H1 (cell line): ENCODE data around the gene HBM. TPM values are rescaled to one million over a fixed set of nuclear protein-coding genes. Genes with fewer than 3 reads are reported as not detected.

ENCODE experiments used
- CTCF ChIA-PET: fragments of 300-600 bp; sonication (Branson Sonifier 250); formaldehyde crosslinking; loops from one replicate; lab custom pipeline; 2021; ENCODE audit not compliant: partially characterized antibody; lab: Charles Lee
- POLR2A ChIA-PET: fragments of 300-600 bp; sonication (Branson Sonifier 250); formaldehyde crosslinking; loops from one replicate; lab custom pipeline; 2021; ENCODE audit warnings: inconsistent platforms; ENCODE audit not compliant: partially characterized antibody; lab: Charles Lee
- DNase-seq, 2 experiments: peaks; one replicate each; pipeline versions ENCODE4 v3.0.0 to v3.0.0-alpha.2; 2010 to 2022; ENCODE audit warnings: low spot score in 2 of 2, low read depth in 1 of 2, mixed read lengths in 1 of 2
- FAIRE-seq: peaks from 2 replicates; lab custom pipeline; 2011; peaks lifted over from hg19 to GRCh38; lab: Jason Lieb, UNC
- H2AFZ ChIP-seq: 2 replicates; pipeline ENCODE4 v1.8.1; 2012; ENCODE audit warnings: low read length, inconsistent platforms
- H2AK5ac ChIP-seq: 2 replicates; pipeline ENCODE4 v1.6.1; 2013; ENCODE audit warnings: low read depth, low read length
- H2BK120ac ChIP-seq: replicated peaks from 2 replicates; pipeline ENCODE3; 2013; ENCODE audit warnings: low read depth, low read length, inconsistent platforms
- H2BK12ac ChIP-seq: 2 replicates; pipeline ENCODE4 v1.6.1; 2013; ENCODE audit warnings: low read depth, low read length
- H2BK15ac ChIP-seq: 2 replicates; pipeline ENCODE4 v1.6.1; 2013; ENCODE audit warnings: low read length
- H2BK20ac ChIP-seq: 2 replicates; pipeline ENCODE4 v1.6.1; 2013; ENCODE audit warnings: low read length
- H2BK5ac ChIP-seq: 2 replicates; pipeline ENCODE4 v1.6.1; 2013; ENCODE audit warnings: low read depth, low read length
- H3K14ac ChIP-seq: 2 replicates; pipeline ENCODE4 v1.6.1; 2013; ENCODE audit warnings: inconsistent platforms; ENCODE audit not compliant: insufficient read length
- H3K18ac ChIP-seq: 2 replicates; pipeline ENCODE4 v1.6.1; 2013; ENCODE audit warnings: low read length; ENCODE audit errors: extremely low read depth
- H3K23ac ChIP-seq: 2 replicates; pipeline ENCODE4 v1.6.1; 2013; ENCODE audit warnings: inconsistent platforms; ENCODE audit not compliant: insufficient read length
- H3K23me2 ChIP-seq: 2 replicates; pipeline ENCODE4 v1.6.1; 2013; ENCODE audit warnings: low read depth, low read length
- H3K27ac ChIP-seq: 2 replicates; pipeline ENCODE4 v1.6.1; 2011; ENCODE audit warnings: low read depth, low read length, inconsistent platforms
- H3K27me3 ChIP-seq, 4 experiments: replicated peaks in 1 of 4; 1 replicate in 1 of 4; 2 replicates in 3 of 4; pipeline versions ENCODE4 v1.6.1 to v1.8.1; 2011 to 2013; ENCODE audit warnings: low read length in 3 of 4, mild to moderate bottlenecking in 3 of 4, inconsistent platforms in 2 of 4, mixed read lengths in 2 of 4, moderate library complexity in 1 of 4; ENCODE audit not compliant: control insufficient read depth in 3 of 4, insufficient read depth in 3 of 4; ENCODE audit errors: extremely low read depth in 1 of 4
- H3K36me3 ChIP-seq, 4 experiments: 2 replicates each; pipeline versions ENCODE4 v1.6.1 to v1.8.1; 2011 to 2013; ENCODE audit warnings: mild to moderate bottlenecking in 4 of 4, low read length in 3 of 4, moderate library complexity in 2 of 4, control low read depth in 1 of 4, inconsistent platforms in 1 of 4; ENCODE audit not compliant: insufficient read depth in 4 of 4, control insufficient read depth in 2 of 4
- H3K4ac ChIP-seq: replicated peaks from 2 replicates; pipeline ENCODE3; 2013; ENCODE audit warnings: low read length, low read depth, mixed read lengths, inconsistent platforms; ENCODE audit not compliant: insufficient read length
- H3K4me1 ChIP-seq, 4 experiments: replicated peaks in 1 of 4; 1 replicate in 1 of 4; 2 replicates in 3 of 4; pipeline versions ENCODE4 v1.6.1 to v1.8.1; 2011 to 2013; ENCODE audit warnings: low read length in 3 of 4, inconsistent platforms in 2 of 4, mixed read lengths in 1 of 4; ENCODE audit not compliant: insufficient read depth in 4 of 4, control insufficient read depth in 3 of 4
- H3K4me2 ChIP-seq, 2 experiments: 2 replicates each; pipeline versions ENCODE4 v1.6.1 to v1.8.1; 2011 to 2013; ENCODE audit warnings: low read depth in 2 of 2, low read length in 2 of 2, control low read depth in 1 of 2, inconsistent platforms in 1 of 2, mild to moderate bottlenecking in 1 of 2; ENCODE audit not compliant: insufficient read depth in 1 of 2
- H3K4me3 ChIP-seq, 4 experiments: fragments of 200-600, 300-600 bp in 1 of 4; sonication (generic), shearing (Covaris generic), sonication (Bioruptor Twin) in 1 of 4; 2 replicates each; pipeline versions ENCODE4 v1.5.1 to v1.8.1; 2011 to 2016; ENCODE audit warnings: low read length in 4 of 4, low read depth in 3 of 4, control low read depth in 2 of 4, inconsistent platforms in 2 of 4, mild to moderate bottlenecking in 2 of 4, mixed read lengths in 1 of 4, moderate library complexity in 1 of 4; ENCODE audit not compliant: insufficient read depth in 2 of 4; ENCODE audit errors: extremely low read depth in 1 of 4
- H3K56ac ChIP-seq: replicated peaks from 2 replicates; pipeline ENCODE3; 2013; ENCODE audit warnings: low read depth, mild to moderate bottlenecking, mixed read lengths, low read length, inconsistent platforms; ENCODE audit not compliant: insufficient read length
- H3K79me1 ChIP-seq: 2 replicates; pipeline ENCODE4 v1.6.1; 2013; ENCODE audit warnings: low read depth, low read length, control low read depth
- H3K79me2 ChIP-seq, 2 experiments: 2 replicates each; pipeline versions ENCODE4 v1.6.1 to v1.8.1; 2012 to 2013; ENCODE audit warnings: low read length in 2 of 2, mild to moderate bottlenecking in 2 of 2, inconsistent platforms in 1 of 2; ENCODE audit not compliant: insufficient read depth in 2 of 2, control insufficient read depth in 1 of 2
- H3K9ac ChIP-seq, 4 experiments: replicated peaks in 1 of 4; 1 replicate in 1 of 4; 2 replicates in 3 of 4; pipeline versions ENCODE4 v1.6.1 to v1.8.1; 2011 to 2013; ENCODE audit warnings: low read depth in 3 of 4, low read length in 3 of 4, control low read depth in 2 of 4, mild to moderate bottlenecking in 2 of 4, moderate library complexity in 2 of 4, inconsistent platforms in 1 of 4; ENCODE audit errors: extremely low read depth in 1 of 4
- H3K9me3 ChIP-seq, 2 experiments: 2 replicates each; pipeline versions ENCODE4 v1.6.1 to v1.8.1; 2012 to 2013; ENCODE audit warnings: mild to moderate bottlenecking in 2 of 2, moderate library complexity in 2 of 2, control low read depth in 1 of 2, inconsistent platforms in 1 of 2, low read depth in 1 of 2, low read length in 1 of 2, mixed read lengths in 1 of 2; ENCODE audit not compliant: insufficient read depth in 2 of 2
- H4K20me1 ChIP-seq, 2 experiments: replicated peaks in 1 of 2; 2 replicates each; pipeline versions ENCODE3 to v1.8.1; 2011 to 2013; ENCODE audit warnings: inconsistent platforms in 2 of 2, low read length in 2 of 2, mild to moderate bottlenecking in 1 of 2; ENCODE audit not compliant: insufficient read depth in 2 of 2, control insufficient read depth in 1 of 2
- H4K5ac ChIP-seq: 2 replicates; pipeline ENCODE4 v1.6.1; 2013; ENCODE audit warnings: low read length, low read depth, mixed read lengths, inconsistent platforms; ENCODE audit not compliant: insufficient read length
- H4K8ac ChIP-seq: 2 replicates; pipeline ENCODE4 v1.8.0; 2013; ENCODE audit warnings: mild to moderate bottlenecking, moderate library complexity, low read length, inconsistent platforms; ENCODE audit not compliant: insufficient read depth; ENCODE audit errors: extremely low read depth
- H4K91ac ChIP-seq: replicated peaks from 2 replicates; pipeline ENCODE3; 2013; ENCODE audit warnings: low read length, mixed read lengths, inconsistent platforms; ENCODE audit not compliant: insufficient read length
- BCL11A ChIP-seq, 2 experiments: IDR thresholded peaks; one replicate each; pipeline ENCODE4 v1.6.1; 2011; ENCODE audit warnings: low read depth in 2 of 2, low read length in 2 of 2, mild to moderate bottlenecking in 2 of 2
- BRCA1 ChIP-seq: IDR thresholded peaks from 2 replicates; pipeline ENCODE4 v1.6.1; 2012; ENCODE audit warnings: low read depth, low read length, improper control_type of control experiment
- CBX8 ChIP-seq: fragments of 300-800, 300-1000 bp; sonication (generic); IDR thresholded peaks from 2 replicates; pipeline ENCODE4 v1.7.1; 2016; ENCODE audit warnings: low read depth, low read length, borderline replicate concordance
- CHD1 ChIP-seq: IDR thresholded peaks from 2 replicates; pipeline ENCODE4 v1.6.1; 2012; ENCODE audit warnings: low read depth, low read length, improper control_type of control experiment
- JUND ChIP-seq: IDR thresholded peaks from 2 replicates; pipeline ENCODE4 v1.6.1; 2011; ENCODE audit warnings: mild to moderate bottlenecking, improper control_type of control experiment, low read length
- KDM1A ChIP-seq: fragments of 200-600, 300-600 bp; sonication (generic); IDR thresholded peaks from 2 replicates; pipeline ENCODE4 v1.7.1; 2016; ENCODE audit warnings: mild to moderate bottlenecking, low read length, borderline replicate concordance
- KDM4A ChIP-seq: IDR thresholded peaks from one replicate; pipeline ENCODE4 v1.7.1; 2012; ENCODE audit warnings: low read depth, mild to moderate bottlenecking, moderate library complexity, low read length, inconsistent platforms; ENCODE audit not compliant: severe bottlenecking
- NRF1 ChIP-seq: IDR thresholded peaks from 2 replicates; pipeline ENCODE4 v1.6.1; 2011; ENCODE audit warnings: mild to moderate bottlenecking, low read depth, low read length, improper control_type of control experiment
- SIN3A ChIP-seq, 2 experiments: IDR thresholded peaks in 1 of 2; conservative IDR thresholded peaks in 1 of 2; 2 replicates each; pipeline ENCODE4 v1.6.1; 2011 to 2012; ENCODE audit warnings: low read length in 2 of 2, improper control_type of control experiment in 1 of 2, low read depth in 1 of 2, mild to moderate bottlenecking in 1 of 2
- SP2 ChIP-seq: IDR thresholded peaks from 2 replicates; pipeline ENCODE4 v1.6.1; 2012; ENCODE audit warnings: mild to moderate bottlenecking, low read length, inconsistent platforms
- TCF12 ChIP-seq: IDR thresholded peaks from 2 replicates; pipeline ENCODE4 v1.6.1; 2011; ENCODE audit warnings: low read depth, mild to moderate bottlenecking, low read length
- USF2 ChIP-seq: IDR thresholded peaks from 2 replicates; pipeline ENCODE4 v1.6.1; 2011; ENCODE audit warnings: low read length, improper control_type of control experiment
- WGBS, 2 experiments: shearing (Covaris generic) in 1 of 2; methylation state at CpG; one replicate each; pipeline versions ENCODE4 v1.1.6 to v1.1.7; 2013 to 2015; ENCODE audit warnings: low lambda C conversion rate in 2 of 2, mixed read lengths in 2 of 2, inconsistent platforms in 1 of 2, low coverage in 1 of 2, missing lambda C conversion rate in 1 of 2; ENCODE audit not compliant: insufficient replicate concordance in 2 of 2, insufficient coverage in 1 of 2, insufficient read length in 1 of 2; ENCODE audit errors: extremely low coverage in 1 of 2, missing lambda C conversion rate in 1 of 2; 5-methylcytosine and 5-hydroxymethylcytosine counted together
- polyA plus RNA-seq, 7 experiments: library from polyadenylated mRNA; depleted of rRNA in 3 of 7; stranded (reverse) in 5 of 7; unstranded in 2 of 7; fragments of >200 nt in 5 of 7; fragments of 200-250 nt in 2 of 7; gene quantifications; 1 replicate in 5 of 7; 2 replicates in 1 of 7; 4 replicates in 1 of 7; pipeline versions ENCODE4 v1.2.1 to v1.2.3, GENCODE V29; 2011 to 2013; ENCODE audit warnings: missing spikeins in 2 of 7, mixed read lengths in 2 of 7
- total RNA-seq: library from RNA; stranded (reverse); fragmentation: NEBNext Ultra II Directional; extraction: Animal tissue kit (Norgen Biotek cat#: 25700); gene quantifications from 2 replicates; pipeline ENCODE4 v1.2.1, GENCODE V29; 2021

Gene HBM
- total and polyA plus RNA-seq, 2 of the 8 experiments (the other 6 are each of a cell fraction or from before 2014, with no cell fraction given) = 0.88 TPM; not detected in 1

GRCh38 chr16:160691-161190 is 5.0 kb upstream of the HBM start:
- H4K91ac ChIP-seq = no peak overlapping the region
- peaks cover 0 to 2% of the 10 kb centered on the region in 2 experiments for H4K20me1 ChIP-seq
- no peak overlapping the region for H3K56ac ChIP-seq
- H3K36me3 ChIP-seq = peaks cover 0 to 2% (median 0%) of the 10 kb centered on the region in 4 experiments; a peak in 1 of 8 replicates
- H3K14ac ChIP-seq = no peak overlapping the region
- peaks cover 2% of the 10 kb centered on the region; the same call in 1 of the 2 replicates for H3K23me2 ChIP-seq
- H3K4me2 ChIP-seq = no peak overlapping the region
- DNase-seq (no peak), FAIRE-seq (no peak)
- H3K27ac ChIP-seq = no peak overlapping the region
- no peaks in the 10 kb centered on the region for H3K79me2 ChIP-seq
- H2BK12ac ChIP-seq = no peak overlapping the region
- H2BK15ac ChIP-seq = no peak overlapping the region
- CTCF ChIA-PET = interaction anchor here (1.2 to 2.4 kb wide), 3 partner anchors 19 to 54 kb away, joined by 6 to 9 read pairs (median 6); partner anchors contain the start of gene HBQ1
- WGBS, 2 experiments = 81% methylated on average over 15 of the region's 18 CpGs; no CpG with 5 or more reads in 1 of the 2 experiments
- POLR2A ChIA-PET = interaction anchor here (0.7 kb wide), 1 partner anchor 17 kb away, joined by 3 read pairs; no protein-coding TSS in a partner anchor
- no peaks in the 10 kb centered on the region for H3K9me3 ChIP-seq
- no peak overlapping the region for H3K9ac ChIP-seq
- H4K8ac ChIP-seq = no peak overlapping the region; the same call in 1 of the 2 replicates
- H4K5ac ChIP-seq = no peak overlapping the region
- peaks cover 0 to 4% (median 2%) of the 10 kb centered on the region in 4 experiments; a peak in 5 of 7 replicates for H3K4me1 ChIP-seq
- H2BK5ac ChIP-seq = no peak overlapping the region
- H2BK120ac ChIP-seq = no peak overlapping the region
- H2BK20ac ChIP-seq = no peak overlapping the region
- H2AFZ ChIP-seq = no peak overlapping the region
- H3K79me1 ChIP-seq = no peaks in the 10 kb centered on the region
- H3K4ac ChIP-seq = no peak overlapping the region
- peaks cover 8 to 27% (median 24%) of the 10 kb centered on the region in 4 experiments for H3K27me3 ChIP-seq
- no peak overlapping the region for H3K4me3 ChIP-seq
- no peak overlapping the region for H3K23ac ChIP-seq
- no peak overlapping the region for H2AK5ac ChIP-seq
- no peak overlapping the region for H3K18ac ChIP-seq
- TF ChIP-seq TCF12 = no peak
- TF ChIP-seq SIN3A (conservative IDR thresholded peaks at IDR 0.05 in 1 of 2, IDR thresholded peaks at IDR 0.05 in 1 of 2; ENCODE audit: low read depth in 1 of 2, low read length in 2 of 2) = no peak
- TF ChIP-seq BCL11A (IDR thresholded peaks at IDR 0.05; ENCODE audit: low read depth in 2 of 2, low read length in 2 of 2) = no peak
- no peak for TF ChIP-seq BRCA1
- TF ChIP-seq NRF1 = no peak
- TF ChIP-seq SP2 = no peak
- TF ChIP-seq CHD1 = no peak
- TF ChIP-seq USF2 = no peak
- TF ChIP-seq CBX8 = no peak
- TF ChIP-seq JUND = no peak
- TF ChIP-seq KDM1A = no peak
- TF ChIP-seq KDM4A = no peak
